Cerebellar cortex (tissue), 1 donor: ENCODE results near the gene ACAA1.
A peak's percentile ranks its signal among the peaks of the same experiment; 100 is the strongest.
"Not testable (repeated sequence)": the region's sequence is repeated elsewhere in the genome, so short reads cannot be mapped to it uniquely, and the experiment has no call there.

ENCODE experiments used
- DNase-seq: peaks from one replicate; pipeline ENCODE4 v3.0.0-alpha.2; 2015; ENCODE audit warnings: low spot score

ACAA1 gene

GRCh38 chr3:38135621-38136277 is 1.2 kb downstream of the ACAA1 start:
- DNase-seq = not testable (repeated sequence)

GRCh38 chr3:38134517-38135143 is 2.3 kb downstream of the ACAA1 start:
- not testable (repeated sequence) for DNase-seq

DNA sequence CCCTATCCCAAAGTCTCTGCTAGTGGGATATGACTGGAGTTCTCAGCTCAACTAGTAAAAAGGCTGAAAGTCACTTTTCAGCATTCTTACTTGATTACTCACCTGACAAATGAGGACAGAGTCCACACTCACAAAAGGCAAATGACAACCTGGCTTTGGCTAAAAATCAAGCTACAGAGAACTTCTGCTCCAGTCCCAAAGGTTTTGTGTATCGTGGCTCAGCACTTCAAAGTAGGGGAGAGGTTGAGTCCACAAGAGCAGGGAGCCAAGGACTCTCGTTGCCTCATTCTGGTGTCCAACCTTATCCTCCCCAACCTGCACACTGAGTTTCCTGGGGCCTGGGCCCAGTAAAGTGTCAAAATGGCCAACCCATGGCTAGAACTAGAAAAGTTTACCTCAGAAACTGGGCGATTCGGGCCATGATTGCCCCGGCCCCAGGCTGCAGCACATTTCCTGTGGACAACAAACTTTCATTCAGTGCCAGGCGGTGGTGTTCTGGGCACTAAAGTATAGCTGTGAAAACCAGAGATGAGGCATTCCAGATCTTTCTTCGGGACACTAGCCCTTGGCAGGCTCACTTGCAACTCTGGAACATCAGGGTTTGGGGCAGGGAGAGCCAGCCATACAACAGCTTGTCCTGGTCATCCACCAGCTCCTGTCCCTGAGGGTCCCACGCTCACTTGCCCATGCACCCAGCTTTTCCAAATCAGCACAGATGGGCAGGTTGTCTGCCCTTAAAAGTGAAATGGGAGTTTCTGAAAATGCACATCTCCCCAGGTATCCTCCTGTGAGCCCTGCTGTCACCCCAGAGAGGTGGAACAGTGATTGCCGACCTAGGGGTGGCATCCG is 3.1 kb downstream of the ACAA1 start:
- no peak for DNase-seq

GRCh38 chr3:38133209-38133556 is 3.7 kb downstream of the ACAA1 start:
- no peak for DNase-seq

GRCh38 chr3:38131621-38132369 is 5.1 kb downstream of the ACAA1 start:
- peak; percentile 46 for DNase-seq

GRCh38 chr3:38130631-38131065 is 6.3 kb downstream of the ACAA1 start:
- no peak for DNase-seq

- no peak for DNase-seq
Observed at GRCh38 chr3:38129058-38129457, 7.9 kb downstream of the ACAA1 start.

DNA sequence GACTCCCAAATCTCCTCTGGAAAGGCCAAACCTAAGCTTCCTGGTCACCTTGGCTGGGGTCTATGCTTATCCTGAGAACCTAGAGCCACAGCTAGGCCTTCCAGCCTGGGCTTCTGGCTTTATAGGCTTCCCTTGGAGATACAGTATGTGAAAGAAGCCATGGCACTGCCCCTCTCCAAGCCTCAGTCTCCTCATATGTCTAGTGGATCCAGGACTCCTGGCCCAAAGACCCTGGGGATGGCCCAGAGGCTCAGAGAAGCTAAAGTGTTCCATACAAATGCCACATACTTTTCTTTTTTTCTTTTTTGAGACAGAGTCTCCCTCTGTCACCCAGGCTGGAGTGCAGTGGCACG is 8.6 kb downstream of the ACAA1 start:
- no peak for DNase-seq

DNA sequence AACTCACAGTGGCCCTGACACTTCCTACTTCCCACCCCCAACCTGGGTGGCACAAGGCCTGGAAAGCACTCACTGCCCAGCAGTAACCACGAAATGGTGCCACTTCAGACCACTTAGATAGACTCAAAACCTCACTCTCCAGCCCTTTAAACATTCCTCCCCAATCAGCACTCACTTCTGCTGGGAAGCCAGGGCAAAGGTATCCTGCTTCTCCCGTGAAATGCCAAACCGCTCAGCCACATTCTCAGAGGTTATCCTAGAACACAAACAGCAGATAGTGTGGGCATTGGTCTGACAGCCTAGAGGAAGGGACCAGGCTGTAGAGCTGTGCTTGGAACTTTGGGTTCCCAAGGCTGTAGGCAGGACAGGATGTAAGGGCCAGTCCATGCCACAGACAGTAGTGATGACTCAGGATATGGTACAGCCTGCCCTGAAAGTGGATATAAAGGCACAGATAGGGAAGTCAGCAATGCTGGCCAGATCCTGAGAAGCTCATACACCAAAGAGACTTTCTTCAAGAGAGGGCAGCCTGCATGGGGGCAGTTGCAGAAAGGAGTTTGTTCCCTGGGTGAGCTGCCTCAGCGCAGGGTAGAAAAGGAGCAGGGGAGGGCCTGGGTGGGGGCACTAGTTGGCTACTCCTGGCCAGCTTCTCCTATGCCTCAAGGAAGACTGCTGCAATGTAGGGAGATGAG is 9.2 kb downstream of the ACAA1 start:
- DNase-seq = no peak

GRCh38 chr3:38126121-38126892 is 10.6 kb downstream of the ACAA1 start:
- DNase-seq = no peak

GRCh38 chr3:38125305-38126120 is 11.4 kb downstream of the ACAA1 start:
- no peak for DNase-seq

- no peak for DNase-seq
Observed at GRCh38 chr3:38124324-38125122, 12.4 kb downstream of the ACAA1 start.

- no peak for DNase-seq
Observed at GRCh38 chr3:38122712-38123290, 14.1 kb downstream of the ACAA1 start.

- no peak for DNase-seq
Observed at GRCh38 chr3:38121832-38122461, 15.0 kb downstream of the ACAA1 start.

GRCh38 chr3:38121451-38121831 is 15.5 kb downstream of the ACAA1 start:
- peak; percentile 40 for DNase-seq

DNA sequence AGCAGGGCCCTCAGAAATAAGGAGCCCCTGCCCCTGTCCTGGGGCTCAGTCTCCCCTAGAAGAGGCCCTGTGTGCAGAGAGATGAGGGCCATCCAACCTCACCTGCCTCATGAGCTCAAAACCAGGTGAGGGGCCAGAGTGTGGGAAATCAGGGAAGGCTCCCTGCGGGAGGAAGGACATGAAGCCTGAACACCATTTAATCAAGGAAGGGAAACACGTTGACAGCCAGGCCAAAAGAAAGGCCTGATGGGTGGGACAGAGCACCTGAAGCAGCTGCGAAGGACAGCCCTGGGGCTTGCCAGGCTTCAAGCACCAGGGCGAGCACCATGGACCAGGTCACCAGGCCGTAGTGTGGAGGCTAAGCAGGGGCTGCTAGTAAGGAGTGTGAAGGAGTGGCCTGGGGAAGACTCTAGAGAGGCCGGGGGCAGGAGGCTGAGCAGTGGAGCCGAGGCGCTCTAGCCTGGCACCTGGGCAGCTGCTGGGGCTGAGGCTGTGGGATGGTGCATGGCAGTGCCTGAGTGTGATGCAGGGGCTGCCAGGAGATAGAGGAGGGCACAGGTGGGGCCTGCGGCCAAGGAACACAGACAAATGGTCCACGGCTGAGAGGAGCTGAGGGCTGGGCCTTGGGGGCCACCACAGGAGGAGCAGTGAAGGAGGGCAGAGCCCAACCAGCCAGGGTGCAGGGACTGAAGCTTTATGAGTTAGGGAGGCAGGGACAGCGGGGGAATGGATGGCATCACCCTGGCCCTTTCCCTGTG is 16.1 kb downstream of the ACAA1 start:
- DNase-seq = no peak

DNA sequence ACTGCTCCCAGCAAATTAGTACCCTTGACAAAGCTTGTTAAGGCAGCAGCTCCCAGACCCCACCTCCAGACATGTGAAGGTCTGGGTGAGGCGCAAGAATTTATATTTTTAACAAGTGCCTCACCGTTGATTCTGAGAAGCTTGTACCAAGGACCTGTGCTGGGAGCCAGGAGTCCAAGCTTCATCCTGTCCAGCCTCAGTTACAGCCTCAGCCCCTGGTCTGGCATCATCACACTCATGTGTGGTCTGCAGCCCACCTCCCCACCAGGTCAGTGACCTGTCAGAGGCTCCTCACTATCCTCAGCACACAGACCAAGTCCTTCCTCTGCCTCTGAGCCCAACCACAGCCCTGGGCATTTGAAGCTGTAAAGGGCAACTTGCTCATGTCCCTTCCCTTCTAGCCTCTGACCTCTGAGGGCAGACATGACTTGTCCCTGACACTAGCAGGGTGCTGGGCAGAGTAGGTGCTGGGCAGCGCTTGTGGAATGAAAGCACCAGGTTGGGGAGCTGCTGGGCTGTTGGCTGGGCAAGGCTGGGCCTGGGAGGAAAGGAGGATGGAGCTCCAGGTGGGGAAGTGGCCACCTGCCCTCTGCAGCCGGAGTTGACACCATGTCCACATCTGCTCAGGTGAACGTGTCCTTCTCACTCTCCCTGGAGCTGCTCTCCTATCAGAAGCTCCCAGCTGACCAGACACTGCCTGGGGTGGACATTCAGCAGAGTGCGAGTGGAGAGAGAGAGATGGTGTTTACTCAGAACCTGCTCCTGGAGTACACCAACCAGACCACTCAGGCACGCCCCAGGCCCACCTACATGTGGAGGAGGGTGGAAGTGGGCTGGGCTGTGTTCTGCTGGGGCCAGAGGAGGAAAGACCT is 16.9 kb downstream of the ACAA1 start:
- no peak for DNase-seq
